PC-3 (cell line): Measurements from ENCODE around the gene AGBL5. TPM values are rescaled to one million over a fixed set of nuclear protein-coding genes. Genes with fewer than 3 reads are reported as not detected.

Experiments
- ATAC-seq: fragments of 200-7000 bp; cut with Tn5 transposase; 2 replicates; pipeline ENCODE4 v1.9.1; 2020; ENCODE audit warnings: mild to moderate bottlenecking, moderate library complexity
- BruUV-seq: library from RNA; stranded (reverse); fragments of 400-500 nt; replicated peaks from 2 replicates; lab custom pipeline; 2021; lab: Mats Ljungman, UMichigan
- CTCF ChIA-PET: fragments of 300-600 bp; sonication (Branson Sonifier 250); formaldehyde crosslinking; loops from one replicate; lab custom pipeline; 2022; ENCODE audit warnings: antibody characterized with exemption; lab: Charles Lee
- POLR2A ChIA-PET: fragments of 300-600 bp; sonication (Branson Sonifier 250); formaldehyde crosslinking; loops from one replicate; lab custom pipeline; 2022; ENCODE audit warnings: antibody characterized with exemption; ENCODE audit not compliant: unreplicated experiment; lab: Charles Lee
- DNase-seq: peaks from one replicate; pipeline ENCODE4 v3.0.0-alpha.2; 2015
- H2AFZ ChIP-seq: fragments of 300-600 bp; sonication (generic); 2 replicates; pipeline ENCODE4 v1.6.0; 2016; ENCODE audit warnings: antibody characterized with exemption, low read length
- H3F3A ChIP-seq: fragments of 300-600 bp; sonication (generic); one replicate; pipeline ENCODE4 v1.6.0; 2017; ENCODE audit warnings: antibody characterized with exemption, low read length, control low read depth, mild to moderate bottlenecking; ENCODE audit not compliant: unreplicated experiment
- H3K27ac ChIP-seq: fragments of 300-600 bp; sonication (generic); 2 replicates; pipeline ENCODE4 v1.5.1; 2016; ENCODE audit warnings: mild to moderate bottlenecking, low read length
- H3K27me3 ChIP-seq: fragments of 300-600 bp; sonication (generic); 2 replicates; pipeline ENCODE4 v1.6.1; 2016; ENCODE audit warnings: low read length, mixed read lengths
- H3K36me3 ChIP-seq: fragments of 300-600 bp; sonication (generic); 2 replicates; pipeline ENCODE4 v1.6.1; 2016; ENCODE audit warnings: low read depth, mixed run types, low read length, mixed read lengths
- H3K4me1 ChIP-seq: fragments of 300-600 bp; sonication (generic); 2 replicates; pipeline ENCODE4 v1.5.1; 2016; ENCODE audit warnings: low read length; ENCODE audit not compliant: insufficient read depth
- H3K4me2 ChIP-seq: fragments of 300-600 bp; sonication (generic); 2 replicates; pipeline ENCODE4 v1.6.0; 2016; ENCODE audit warnings: low read length
- H3K4me3 ChIP-seq: fragments of 300-600 bp; sonication (generic); 2 replicates; pipeline ENCODE4 v1.5.1; 2016; ENCODE audit warnings: mild to moderate bottlenecking, low read length, mixed read lengths
- H3K79me2 ChIP-seq: fragments of 300-600 bp; sonication (generic); 2 replicates; pipeline ENCODE4 v1.6.1; 2017; ENCODE audit warnings: low read length, mixed read lengths
- H3K9ac ChIP-seq: fragments of 300-600 bp; sonication (generic); 2 replicates; pipeline ENCODE4 v1.6.0; 2016; ENCODE audit warnings: mild to moderate bottlenecking, low read length
- H3K9me2 ChIP-seq: fragments of 300-600 bp; sonication (generic); replicated peaks from 2 replicates; pipeline ENCODE4 v1.6.1; 2016; ENCODE audit warnings: mixed run types, low read length, mixed read lengths
- H3K9me3 ChIP-seq: fragments of 300-600 bp; sonication (generic); 2 replicates; pipeline ENCODE4 v1.6.1; 2016; ENCODE audit warnings: low read length, mixed read lengths
- H4K20me1 ChIP-seq: fragments of 300-600 bp; sonication (generic); 2 replicates; pipeline ENCODE4 v1.6.1; 2016; ENCODE audit warnings: low read length, mixed read lengths
- CTCF ChIP-seq: fragments of 300-600 bp; sonication (generic); conservative IDR thresholded peaks from 2 replicates; pipeline ENCODE4 v1.5.1; 2017; ENCODE audit warnings: antibody characterized with exemption, low read depth, mild to moderate bottlenecking, low read length
- EZH2 ChIP-seq: fragments of 300-600 bp; sonication (generic); IDR thresholded peaks from one replicate; pipeline ENCODE4 v1.6.1; 2017; ENCODE audit warnings: antibody characterized with exemption, mild to moderate bottlenecking, low read length; ENCODE audit not compliant: unreplicated experiment
- EZH2phosphoT487 ChIP-seq: fragments of 300-600 bp; sonication (generic); IDR thresholded peaks from 2 replicates; pipeline ENCODE4 v1.6.1; 2018; ENCODE audit warnings: mild to moderate bottlenecking, antibody characterized with exemption, low read length, borderline replicate concordance
- intact Hi-C: fragments of 100-400 bp; cut with micrococcal nuclease; formaldehyde crosslinking; loops from 2 replicates; pipeline ENCODE4 v1.9.0; 2023
- total RNA-seq: library from RNA; depleted of rRNA; stranded (reverse); fragments of >200 nt; gene quantifications from 2 replicates; pipeline ENCODE4 v1.2.3, GENCODE V29; 2014

AGBL5 gene
- total RNA-seq, 1 experiment from 2014 or later = 14.1 TPM

GRCh38 chr2:27087823-27088410 lies 36.4 kb downstream of the AGBL5 start:
- Histone ChIP-seq H3F3A (no peaks in the 10 kb centered on the region), H3K9me3 (no peaks in the 10 kb centered on the region), H3K9me2 (no peaks in the 10 kb centered on the region), H3K36me3 (no peaks in the 10 kb centered on the region), H3K4me3 (no peak overlapping the region; the same call in 1 of the 2 replicates), H3K4me1 (peaks cover 14% of the 10 kb centered on the region; the same call in 1 of the 2 replicates), H4K20me1 (no peaks in the 10 kb centered on the region), H2AFZ (no peak overlapping the region), H3K27ac (no peak overlapping the region), H3K79me2 (no peaks in the 10 kb centered on the region), H3K9ac (no peak overlapping the region), H3K4me2 (peak overlapping the region; percentile 98), H3K27me3 (no peaks in the 10 kb centered on the region)
- CTCF ChIA-PET = interaction anchor here (0.6 to 1.3 kb wide), 3 partner anchors 9 to 126 kb away, joined by 3 to 6 read pairs (median 4); no protein-coding TSS in a partner anchor
- intact Hi-C loops = no loop called here
- TF ChIP-seq CTCF (no peak), EZH2 (no peak), EZH2phosphoT487 (no peak)
- no TSS peak for BruUV-seq
- DNase-seq = no peak
- ATAC-seq = no peak
- POLR2A ChIA-PET = interaction anchor here (0.7 kb wide), 1 partner anchor 206 kb away, joined by 39 read pairs; no protein-coding TSS in a partner anchor

DNA sequence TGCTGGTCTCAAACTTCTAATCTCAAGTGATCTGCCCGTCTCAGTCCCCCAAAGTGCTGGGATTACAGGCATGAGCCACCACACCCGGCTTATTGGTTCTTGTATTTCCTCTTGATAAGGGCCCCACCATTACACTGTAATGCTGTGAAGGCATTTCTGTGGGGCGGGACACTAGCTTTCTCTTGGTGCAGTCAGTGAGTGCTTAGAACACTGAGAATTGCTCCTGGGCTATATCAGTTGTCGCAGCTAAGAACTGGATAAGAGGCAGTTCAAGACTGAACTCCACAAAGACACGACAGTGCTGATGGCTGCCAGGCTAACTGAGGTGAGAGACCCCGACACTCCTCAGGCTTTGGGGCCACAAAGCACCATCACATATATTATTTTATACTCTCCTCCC lies 37.2 kb downstream of the AGBL5 start:
- Histone ChIP-seq H3K4me2 (no peak overlapping the region), H3K36me3 (no peaks in the 10 kb centered on the region), H3K27ac (no peak overlapping the region), H3K27me3 (no peaks in the 10 kb centered on the region), H4K20me1 (no peaks in the 10 kb centered on the region), H3K4me3 (no peak overlapping the region), H3K79me2 (no peaks in the 10 kb centered on the region), H3K4me1 (peaks cover 14% of the 10 kb centered on the region; the same call in 1 of the 2 replicates), H2AFZ (no peak overlapping the region), H3K9me3 (no peaks in the 10 kb centered on the region), H3K9ac (no peak overlapping the region), H3F3A (no peaks in the 10 kb centered on the region), H3K9me2 (no peaks in the 10 kb centered on the region)
- no peak for DNase-seq
- CTCF ChIA-PET = no interaction called here
- ATAC-seq = no peak
- no TSS peak for BruUV-seq
- intact Hi-C loops = no loop called here
- POLR2A ChIA-PET = no interaction called here
- TF ChIP-seq EZH2 = no peak
- no peak for TF ChIP-seq EZH2phosphoT487
- no peak for TF ChIP-seq CTCF
